GM19099 (cell line): Measurements from ENCODE around the gene TMEM158.

Experiments
- POLR2A ChIP-seq: IDR thresholded peaks from 3 replicates; pipeline ENCODE4 v1.6.1; 2011; ENCODE audit warnings: low read depth; ENCODE audit not compliant: insufficient read length; ENCODE audit errors: extremely low read depth

TMEM158 gene

DNA sequence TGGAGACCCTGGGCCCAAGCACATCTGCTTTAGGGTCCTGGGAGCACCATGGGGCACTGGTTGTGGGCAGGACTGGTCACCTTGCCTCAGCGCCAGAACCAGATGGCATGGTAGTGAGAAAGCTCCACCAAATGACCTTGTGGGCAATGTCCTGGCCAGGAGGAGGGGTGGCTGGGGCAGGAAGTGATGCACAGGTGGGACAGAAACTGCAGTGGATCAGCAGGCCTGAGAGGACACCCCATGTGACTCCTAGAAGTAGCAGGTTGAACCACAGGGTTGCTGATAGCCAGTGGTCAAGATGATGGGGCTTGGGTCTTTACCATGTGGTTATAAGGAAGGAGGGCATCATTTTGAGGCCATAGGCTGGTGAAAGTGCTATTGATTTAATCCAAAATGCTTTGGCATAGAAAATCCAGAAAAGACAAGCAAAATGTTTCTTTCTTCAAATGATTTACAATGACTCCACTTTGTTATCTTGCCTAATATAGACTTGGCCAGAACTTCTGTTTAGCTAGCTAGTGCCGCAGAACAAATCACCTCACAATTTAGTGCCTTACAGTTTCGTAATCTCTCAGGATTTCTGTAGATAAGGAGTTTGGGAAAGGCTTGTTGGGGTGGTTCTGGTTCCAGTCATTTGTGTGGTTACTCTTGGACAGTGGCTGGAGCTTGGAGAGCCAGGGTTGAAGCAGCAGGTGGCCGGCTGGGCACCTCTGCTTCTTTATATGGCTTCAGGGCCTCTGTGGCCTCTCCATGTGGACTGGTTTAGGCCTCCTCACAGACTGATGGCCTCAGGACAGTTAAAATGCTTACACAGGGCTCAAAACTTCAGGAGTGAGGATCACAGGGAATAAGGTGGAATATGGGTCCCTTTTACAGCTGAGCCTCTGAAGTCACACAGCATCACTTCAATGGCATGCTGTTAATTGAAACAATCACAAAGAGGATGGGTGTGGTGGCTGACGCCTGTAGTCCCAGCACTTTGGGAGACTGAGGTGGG is 27.5 kb downstream of the TMEM158 start:
- no peak for TF ChIP-seq POLR2A

DNA sequence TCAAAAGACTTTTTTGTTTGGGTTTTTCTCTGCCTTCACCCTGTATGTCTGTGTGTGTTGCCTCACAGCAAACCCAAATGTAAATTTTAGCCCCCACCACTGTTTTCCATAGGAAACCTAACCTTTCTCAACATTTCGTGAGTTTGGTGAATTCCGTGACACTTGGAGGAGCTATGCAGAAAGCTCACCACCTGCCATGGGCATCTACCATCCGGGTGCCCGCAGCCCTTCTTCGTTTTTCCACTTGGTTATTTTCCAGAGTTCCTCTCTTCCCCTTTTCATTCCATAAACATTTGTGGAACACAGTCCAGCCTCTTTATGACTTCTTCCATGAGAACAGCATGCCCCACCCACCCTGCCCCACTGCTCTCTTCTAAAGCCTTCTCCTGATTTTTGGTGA is 31.3 kb downstream of the TMEM158 start:
- TF ChIP-seq POLR2A: no peak

DNA sequence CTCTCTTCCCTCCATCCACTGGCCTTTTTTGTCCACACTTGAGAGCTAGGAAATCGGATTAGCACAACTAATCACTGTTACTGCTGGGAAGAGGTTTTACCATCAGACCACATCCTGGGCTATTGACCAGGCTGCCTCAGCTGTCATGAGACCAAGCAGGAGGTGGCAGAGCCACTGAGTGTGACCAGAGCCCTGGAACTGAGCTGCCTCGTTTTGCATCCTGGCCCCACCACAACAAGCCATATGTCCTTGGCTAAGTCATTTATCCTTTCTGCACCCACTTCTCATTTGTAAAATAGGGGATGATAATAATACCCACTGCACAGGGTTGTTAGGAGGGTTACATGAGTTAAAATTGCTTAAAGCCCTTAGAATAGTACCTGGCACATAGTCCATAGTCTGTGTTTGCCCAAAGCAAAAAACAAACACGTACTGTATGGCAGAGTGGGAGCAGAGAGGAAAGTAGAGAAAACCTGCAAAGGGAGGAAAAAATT is 34.1 kb downstream of the TMEM158 start:
- no peak for TF ChIP-seq POLR2A

DNA sequence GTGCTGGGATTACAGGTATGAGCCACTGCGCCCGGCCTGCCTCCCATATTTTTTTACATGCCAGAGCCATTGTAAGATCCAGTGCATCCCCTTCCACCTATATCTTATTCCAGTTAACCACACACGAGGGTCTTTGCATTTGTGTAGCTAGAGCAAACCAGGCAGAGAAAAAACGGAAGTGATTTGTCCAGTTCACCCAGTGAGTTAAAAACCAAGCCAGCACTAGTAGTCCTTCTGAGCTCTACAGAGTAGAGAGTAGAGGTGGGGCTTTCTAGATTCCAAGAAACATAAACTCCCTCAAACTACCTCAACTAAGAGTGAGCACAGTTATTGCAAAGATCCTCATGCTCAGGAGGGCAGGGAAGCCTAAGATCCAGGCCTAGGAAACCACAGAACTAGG is 34.7 kb downstream of the TMEM158 start:
- no peak for TF ChIP-seq POLR2A

DNA sequence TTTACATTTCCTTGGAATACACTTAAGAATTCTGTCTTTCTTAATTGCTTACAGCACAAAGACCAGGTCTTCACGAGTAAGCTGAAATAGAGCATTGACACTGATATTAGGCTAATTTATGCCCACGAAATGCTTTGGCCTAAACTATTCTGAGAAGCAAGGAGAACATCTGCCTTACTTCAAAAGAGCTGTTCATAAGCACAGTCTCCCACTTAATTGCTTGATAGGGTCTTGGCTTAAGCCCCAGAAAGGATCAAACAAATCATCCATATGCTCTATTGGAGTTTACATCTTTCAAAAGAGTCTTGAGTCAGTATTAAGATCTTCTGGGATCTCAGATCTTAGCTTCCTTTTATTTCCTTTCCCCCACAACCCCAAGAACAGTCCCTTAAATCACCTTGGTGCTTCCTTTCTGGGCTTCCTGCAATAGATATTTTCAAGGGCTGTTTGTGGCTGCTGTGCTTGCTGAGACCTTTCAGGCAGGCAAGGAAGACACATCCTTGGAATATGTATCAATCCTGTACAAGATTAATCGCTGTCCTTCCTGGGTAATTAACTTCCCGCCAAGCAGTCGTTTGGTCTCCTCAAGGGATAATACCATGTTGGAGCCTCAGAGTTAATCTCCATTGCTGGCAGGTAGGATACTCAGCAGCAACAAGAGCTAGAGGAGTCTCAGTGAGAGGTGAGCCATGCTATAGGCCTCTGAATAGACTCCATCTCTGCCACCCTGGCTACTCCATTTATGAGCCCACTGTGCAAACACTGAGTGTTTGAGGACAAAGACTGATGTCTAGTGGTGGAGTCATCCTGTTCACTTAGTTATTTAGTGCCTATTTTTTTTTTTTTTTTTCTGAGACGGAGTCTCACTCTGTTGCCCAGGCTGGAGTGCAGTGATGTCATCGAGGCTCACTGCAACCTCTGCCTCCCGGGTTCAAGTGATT is 37.1 kb downstream of the TMEM158 start:
- no peak for TF ChIP-seq POLR2A

DNA sequence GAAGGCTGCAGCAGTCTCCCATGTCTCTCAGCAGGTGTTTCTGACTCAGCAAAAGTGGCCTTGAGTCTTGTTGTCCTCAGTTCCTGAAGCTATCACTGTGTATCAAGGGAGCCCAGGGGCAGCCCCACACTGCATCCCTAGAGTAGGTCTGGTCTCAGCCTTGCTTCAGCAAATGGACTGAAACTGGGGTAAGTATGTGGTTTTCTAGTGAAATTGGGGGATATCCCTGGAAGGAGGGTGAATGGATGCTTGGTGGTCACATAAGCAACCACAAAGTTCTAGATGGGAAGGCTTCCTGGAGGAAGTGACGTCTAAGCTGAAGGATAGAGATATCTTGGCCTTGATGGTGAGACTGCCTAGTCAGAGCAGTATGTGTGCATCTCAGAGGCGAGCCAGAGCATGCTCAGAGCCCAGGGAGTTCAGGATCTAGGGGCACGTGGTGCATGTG is 38.4 kb downstream of the TMEM158 start:
- no peak for TF ChIP-seq POLR2A

DNA sequence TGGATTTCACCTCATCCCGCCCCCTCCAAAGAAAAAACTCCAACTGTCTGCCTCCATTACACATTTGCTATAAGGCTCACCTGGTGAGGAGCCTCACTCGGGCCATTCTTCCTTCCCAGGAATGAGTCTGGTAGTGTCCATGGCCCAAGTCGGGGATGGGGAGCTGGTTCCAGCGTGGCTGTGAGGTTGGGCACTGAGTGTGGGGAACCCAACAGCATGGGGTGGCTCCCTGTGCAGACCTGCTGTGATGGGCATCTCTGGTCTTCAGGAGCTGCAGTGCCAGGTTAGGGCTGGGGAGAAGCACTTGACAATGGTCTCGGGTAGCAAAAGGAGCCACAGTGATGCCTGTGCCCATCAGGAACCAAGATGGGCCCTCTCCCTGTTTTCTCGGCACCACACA is 39.2 kb downstream of the TMEM158 start:
- no peak for TF ChIP-seq POLR2A

DNA sequence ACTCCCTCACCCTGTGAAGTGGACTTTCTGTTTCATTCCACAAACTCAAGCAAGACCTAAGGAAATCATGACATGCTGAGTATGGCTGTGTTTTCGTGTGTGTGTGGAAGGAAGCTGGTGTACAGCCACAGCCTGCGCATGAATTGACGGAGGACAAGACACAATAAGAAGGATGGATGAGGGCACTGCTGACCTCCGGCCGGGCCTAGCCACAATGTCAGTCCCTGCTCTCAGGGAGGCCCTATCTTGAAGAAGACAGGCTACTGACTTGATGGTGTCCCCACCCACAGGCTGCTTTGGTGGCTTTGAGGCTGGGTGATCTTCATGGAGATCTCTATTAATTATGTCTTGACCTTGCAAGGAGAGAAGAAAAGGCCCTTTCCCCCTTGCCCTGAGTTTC is 40.6 kb downstream of the TMEM158 start:
- no peak for TF ChIP-seq POLR2A

DNA sequence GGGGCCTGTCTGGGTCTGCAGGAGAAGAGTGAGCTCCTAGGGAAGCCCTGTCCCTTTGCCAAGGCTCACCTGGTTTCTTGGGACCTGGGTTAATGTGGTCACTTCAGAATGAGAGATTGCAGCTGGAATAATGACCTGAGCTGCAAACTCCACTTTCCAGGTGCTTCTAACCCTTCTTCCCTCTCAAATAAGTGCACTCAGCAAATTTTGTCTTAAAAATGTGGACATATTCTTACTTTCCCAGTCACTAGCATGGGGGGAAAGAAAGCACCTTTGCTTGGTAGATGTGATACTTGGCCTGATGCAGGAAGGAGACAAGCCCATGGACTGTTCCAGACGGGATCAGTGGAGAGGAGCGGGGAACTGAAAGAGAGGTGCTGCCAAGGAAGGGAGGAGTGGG is 41.0 kb downstream of the TMEM158 start:
- TF ChIP-seq POLR2A: no peak

DNA sequence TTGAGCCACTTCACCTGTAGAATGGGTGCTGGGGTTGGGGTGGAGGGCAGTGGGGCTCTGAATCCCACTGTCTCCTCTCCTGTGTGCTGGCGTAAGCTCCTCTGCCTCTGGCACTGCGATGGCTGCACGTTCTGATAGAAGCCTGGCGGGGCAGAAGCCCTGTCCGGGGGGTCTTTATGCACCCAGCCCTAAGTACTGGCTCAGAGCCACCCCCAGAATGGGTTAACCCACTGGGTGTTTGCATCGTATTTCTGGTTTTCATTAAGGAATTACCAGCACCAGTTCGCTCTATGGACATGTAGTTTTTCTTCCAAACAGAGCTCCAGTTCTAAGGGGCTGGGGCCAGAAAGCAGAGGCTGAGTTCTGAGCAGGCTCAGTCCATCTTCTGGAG is 42.2 kb downstream of the TMEM158 start:
- TF ChIP-seq POLR2A: no peak

DNA sequence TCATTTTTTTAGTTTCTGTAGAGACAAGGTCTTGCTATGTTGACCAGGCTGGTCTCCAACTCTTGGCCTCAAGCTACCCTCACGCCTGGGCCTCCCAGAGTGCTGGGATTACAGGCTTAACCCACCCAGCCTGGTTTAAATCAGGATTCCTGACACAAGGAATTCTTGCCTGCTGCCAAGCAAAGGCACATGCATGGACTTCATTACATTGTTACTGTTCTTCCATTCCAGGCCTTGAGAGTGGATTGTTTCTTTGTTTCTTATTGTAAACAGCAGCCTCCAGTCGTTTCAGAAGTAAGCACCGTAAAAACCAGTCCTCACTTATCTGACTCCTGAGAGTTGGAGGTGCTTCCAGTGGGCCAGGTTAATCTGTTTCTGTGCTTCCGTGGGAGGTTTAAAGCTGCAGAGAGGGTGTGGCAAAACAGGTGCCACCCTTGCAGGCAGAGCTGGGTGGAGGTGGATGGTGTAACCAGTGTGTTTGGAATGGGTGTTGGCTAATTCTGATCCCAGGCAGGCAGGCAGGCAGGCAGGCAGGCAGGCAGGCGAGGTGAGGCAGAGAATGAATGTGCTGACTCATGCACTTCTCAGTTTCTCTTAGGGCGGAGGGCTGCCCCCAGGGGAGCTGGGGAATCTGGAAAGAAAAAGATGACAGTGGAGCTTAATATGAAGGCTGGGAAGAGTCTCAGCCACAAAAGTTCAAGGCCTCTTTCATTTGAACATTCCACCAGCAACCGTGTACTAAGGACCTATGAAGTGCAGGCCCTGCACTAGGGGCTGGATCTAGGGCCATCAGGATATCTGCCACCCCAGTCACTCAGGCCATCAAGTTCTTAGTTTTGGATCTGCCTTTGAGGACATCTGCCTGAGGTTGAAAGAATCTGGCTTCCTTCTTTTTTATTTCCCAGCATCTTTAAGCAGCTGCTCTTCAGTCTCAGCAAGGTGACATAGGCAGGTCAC is 42.9 kb downstream of the TMEM158 start:
- TF ChIP-seq POLR2A: no peak

DNA sequence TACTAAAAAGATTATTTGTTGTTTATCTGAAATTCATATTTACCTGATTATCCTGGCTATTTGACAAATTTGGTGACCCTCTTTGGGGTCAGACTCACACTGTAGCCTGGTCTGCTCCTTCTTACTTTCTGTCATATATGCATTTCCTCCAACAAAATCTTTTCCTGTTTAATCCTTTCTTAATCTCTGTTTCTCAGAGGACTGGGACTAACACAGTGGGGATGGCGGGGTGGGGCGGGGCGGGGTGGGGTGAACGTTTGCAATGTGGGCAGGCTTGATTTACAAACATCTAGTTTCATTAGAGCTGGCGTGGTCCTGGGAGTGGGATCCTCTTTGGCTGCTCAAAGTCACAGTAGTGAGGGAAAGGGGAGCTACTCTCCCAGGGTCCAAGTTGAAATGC is 44.6 kb downstream of the TMEM158 start:
- TF ChIP-seq POLR2A: no peak

DNA sequence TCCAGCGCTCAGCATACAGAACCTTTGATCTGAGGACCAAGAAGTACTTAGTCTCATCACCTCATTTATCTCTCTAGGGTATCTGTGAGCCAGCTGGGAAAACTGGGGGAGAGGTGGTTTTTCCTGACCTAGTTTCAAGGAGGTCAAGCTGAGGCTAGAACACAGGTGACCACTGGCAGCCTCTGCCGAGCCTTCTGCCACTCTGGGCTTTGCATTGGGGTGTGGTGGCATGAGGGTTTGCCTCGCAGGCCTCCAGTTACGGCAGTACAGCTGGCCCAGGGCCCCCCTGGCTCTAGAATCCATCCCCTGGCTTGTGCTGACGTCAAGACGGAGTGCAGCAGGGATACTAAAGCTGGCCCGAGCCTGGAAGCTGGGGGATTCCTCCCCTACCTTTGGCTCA is 45.2 kb downstream of the TMEM158 start:
- no peak for TF ChIP-seq POLR2A

DNA sequence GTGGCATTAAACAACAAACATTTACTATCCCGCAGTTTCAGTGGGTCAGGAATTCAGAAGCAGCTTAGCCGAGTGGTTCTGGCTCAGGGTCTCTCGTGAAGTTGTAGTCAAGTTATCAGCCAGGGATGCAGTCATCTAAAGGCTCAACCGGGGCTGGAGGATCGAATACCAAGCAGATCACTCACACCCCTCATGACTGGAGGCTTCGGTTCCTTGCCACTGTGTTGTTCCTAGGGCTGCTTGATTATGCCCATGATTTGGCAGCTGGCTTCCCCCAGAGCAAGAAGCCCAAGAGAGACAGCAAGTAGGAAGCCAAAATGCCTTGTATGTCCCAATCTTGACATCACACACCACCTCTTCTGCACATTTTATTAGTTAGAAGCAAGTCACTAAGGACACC is 46.0 kb downstream of the TMEM158 start:
- no peak for TF ChIP-seq POLR2A
